Duodenal mucosa (tissue), 2 donors: ENCODE results near the gene DYNLT1.
A peak's percentile ranks its signal among the peaks of the same experiment; 100 is the strongest.

Experiments
- H3K27ac ChIP-seq: one replicate; pipeline ENCODE4 v1.7.0; 2013; ENCODE audit warnings: low read depth, low read length
- H3K27me3 ChIP-seq, 2 donors: one replicate each; pipeline ENCODE4 v1.7.0; 2013; ENCODE audit warnings: low read length in 2 of 2, control low read depth in 1 of 2; ENCODE audit not compliant: insufficient read depth in 2 of 2, control insufficient read depth in 1 of 2
- H3K36me3 ChIP-seq, 2 donors: one replicate each; pipeline ENCODE4 v1.7.0; 2013; ENCODE audit warnings: low read length in 2 of 2, control low read depth in 1 of 2; ENCODE audit not compliant: insufficient read depth in 2 of 2, control insufficient read depth in 1 of 2
- H3K4me1 ChIP-seq, 2 donors: one replicate each; pipeline ENCODE4 v1.7.0; 2013; ENCODE audit warnings: low read length in 2 of 2, control low read depth in 1 of 2; ENCODE audit not compliant: insufficient read depth in 2 of 2, control insufficient read depth in 1 of 2
- H3K4me3 ChIP-seq, 2 donors: one replicate each; pipeline ENCODE4 v1.7.0; 2013; ENCODE audit warnings: low read length in 2 of 2, low read depth in 1 of 2
- H3K9ac ChIP-seq, 2 donors: one replicate each; pipeline ENCODE4 v1.7.0; 2013; ENCODE audit warnings: low read length in 2 of 2, low read depth in 1 of 2
- H3K9me3 ChIP-seq, 2 donors: one replicate each; pipeline ENCODE4 v1.7.0; 2013; ENCODE audit warnings: low read length in 2 of 2, control low read depth in 1 of 2; ENCODE audit not compliant: control insufficient read depth in 1 of 2

DYNLT1 gene

DNA sequence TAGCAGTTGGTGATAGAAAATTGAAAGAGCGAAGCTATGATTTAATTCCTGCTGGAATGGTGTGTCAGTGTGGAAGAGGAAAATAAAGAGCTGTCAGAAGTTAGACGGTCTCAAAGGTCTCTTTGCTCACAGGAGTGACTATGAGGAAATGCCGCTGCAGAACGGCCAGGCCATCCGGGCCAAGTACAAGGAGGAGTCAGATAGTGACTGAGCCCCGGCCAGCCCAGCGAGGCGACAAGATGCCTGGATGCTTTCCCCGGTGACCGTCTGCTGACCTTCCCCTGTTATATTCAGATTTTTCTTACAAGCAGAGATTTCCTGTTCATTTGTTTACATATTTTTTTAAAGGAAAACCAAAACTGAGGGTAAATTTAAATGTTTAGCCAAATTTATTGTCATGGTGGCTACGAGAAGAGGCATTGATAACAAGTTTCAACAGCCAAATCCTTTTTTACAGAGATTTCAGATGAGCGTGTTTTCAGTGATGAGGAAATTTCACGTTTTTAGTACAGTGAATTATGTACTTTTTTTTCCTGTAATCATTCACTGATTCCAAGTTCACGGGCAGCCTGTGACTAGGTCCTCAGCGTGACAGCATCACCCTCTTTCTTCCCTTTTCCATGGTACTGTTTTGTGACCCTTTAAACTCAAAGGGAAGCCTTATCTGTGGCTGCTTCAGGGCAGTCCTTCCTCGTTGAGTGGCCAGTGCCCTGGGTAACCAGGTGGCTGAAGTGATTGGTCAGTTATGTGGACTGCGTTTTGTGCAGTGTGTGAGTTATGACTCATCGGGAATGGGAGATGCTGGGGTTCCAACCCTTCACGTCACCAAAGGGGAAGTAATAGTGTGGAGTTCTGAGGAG is 12.6 kb downstream of the DYNLT1 start:
- H3K9ac ChIP-seq, result no peak overlapping the region

GRCh38 chr6:158630938-158631616 is 13.5 kb downstream of the DYNLT1 start:
- Histone ChIP-seq H3K27ac (peak overlapping the region; percentile 63), H3K9ac (peak overlapping the region in 1 of 2 donors; percentile 12), H3K9me3 (no peaks in the 10 kb centered on the region), H3K4me1 (peaks cover 25 to 28% of the 10 kb centered on the region in 2 donors), H3K27me3 (no peaks in the 10 kb centered on the region), H3K4me3 (peak overlapping the region; percentile 11 to 29), H3K36me3 (peaks cover 23 to 48% of the 10 kb centered on the region in 2 donors)

More for the DNA sequence above, 12.6 kb downstream of the DYNLT1 start:
- Histone ChIP-seq H3K27ac (peak overlapping the region; percentile 63), H3K9me3 (no peaks in the 10 kb centered on the region), H3K4me3 (peak overlapping the region; percentile 11 to 29), H3K36me3 (peaks cover 20 to 48% of the 10 kb centered on the region in 2 donors), H3K27me3 (no peaks in the 10 kb centered on the region), H3K4me1 (peaks cover 25 to 28% of the 10 kb centered on the region in 2 donors)

GRCh38 chr6:158629367-158630221 is 14.9 kb downstream of the DYNLT1 start:
- no peak overlapping the region for H3K27ac ChIP-seq
- peaks cover 25 to 28% of the 10 kb centered on the region in 2 donors for H3K4me1 ChIP-seq
- H3K36me3 ChIP-seq, result peaks cover 21 to 56% of the 10 kb centered on the region in 2 donors
- H3K4me3 ChIP-seq, result no peak overlapping the region
- H3K9me3 ChIP-seq, result no peaks in the 10 kb centered on the region
- no peaks in the 10 kb centered on the region for H3K27me3 ChIP-seq
- no peak overlapping the region for H3K9ac ChIP-seq

DNA sequence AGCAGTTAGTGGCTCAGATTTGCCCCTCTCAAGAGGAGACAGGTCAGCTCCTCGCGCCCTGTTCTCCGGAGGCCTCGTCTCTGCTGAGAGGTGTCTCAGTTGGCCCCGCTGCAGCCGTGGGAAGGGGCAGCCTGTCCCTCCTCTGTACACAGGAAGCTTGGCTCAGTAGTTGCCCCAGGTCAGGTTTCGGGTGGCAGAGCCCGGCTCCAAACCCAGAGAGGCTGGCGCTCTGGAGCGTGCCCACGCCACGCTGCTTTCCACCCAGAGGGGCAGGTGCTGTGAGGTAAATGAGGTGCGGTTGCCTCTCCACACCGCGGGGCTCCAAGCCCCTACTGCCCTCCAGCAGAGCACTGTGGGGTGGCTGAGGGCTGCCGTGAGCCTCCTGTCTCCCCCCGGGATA is 16.0 kb downstream of the DYNLT1 start:
- Histone ChIP-seq H3K9me3 (no peaks in the 10 kb centered on the region), H3K27ac (no peak overlapping the region), H3K36me3 (peaks cover 24 to 62% of the 10 kb centered on the region in 2 donors), H3K4me1 (peaks cover 25 to 28% of the 10 kb centered on the region in 2 donors), H3K9ac (no peak overlapping the region), H3K4me3 (no peak overlapping the region), H3K27me3 (no peaks in the 10 kb centered on the region)

GRCh38 chr6:158627940-158628211 is 16.7 kb downstream of the DYNLT1 start:
- H3K4me3 ChIP-seq, result no peak overlapping the region
- no peaks in the 10 kb centered on the region for H3K9me3 ChIP-seq
- H3K9ac ChIP-seq, result no peak overlapping the region
- no peak overlapping the region for H3K27ac ChIP-seq
- H3K4me1 ChIP-seq, result peaks cover 25% of the 10 kb centered on the region in 2 donors
- peaks cover 24 to 58% of the 10 kb centered on the region in 2 donors for H3K36me3 ChIP-seq
- H3K27me3 ChIP-seq, result no peaks in the 10 kb centered on the region

- H3K36me3 ChIP-seq, result peaks cover 24 to 63% of the 10 kb centered on the region in 2 donors
- no peak overlapping the region for H3K9ac ChIP-seq
- no peak overlapping the region for H3K27ac ChIP-seq
- H3K9me3 ChIP-seq, result no peaks in the 10 kb centered on the region
- H3K27me3 ChIP-seq, result no peaks in the 10 kb centered on the region
- H3K4me1 ChIP-seq, result peaks cover 20 to 25% of the 10 kb centered on the region in 2 donors
- H3K4me3 ChIP-seq, result no peak overlapping the region
Measured at GRCh38 chr6:158627168-158627939, 17.2 kb downstream of the DYNLT1 start.

- Histone ChIP-seq H3K9ac (no peak overlapping the region), H3K4me3 (no peak overlapping the region), H3K4me1 (peaks cover 12 to 18% of the 10 kb centered on the region in 2 donors), H3K36me3 (peaks cover 24 to 71% of the 10 kb centered on the region in 2 donors), H3K9me3 (no peaks in the 10 kb centered on the region), H3K27ac (no peak overlapping the region), H3K27me3 (no peaks in the 10 kb centered on the region)
Measured at GRCh38 chr6:158626360-158627167, 18.0 kb downstream of the DYNLT1 start.

GRCh38 chr6:158625881-158626305 is 18.6 kb downstream of the DYNLT1 start:
- H3K36me3 ChIP-seq, result peaks cover 25 to 73% of the 10 kb centered on the region in 2 donors
- H3K9me3 ChIP-seq, result no peaks in the 10 kb centered on the region
- no peaks in the 10 kb centered on the region for H3K27me3 ChIP-seq
- no peak overlapping the region for H3K27ac ChIP-seq
- H3K4me3 ChIP-seq, result no peak overlapping the region
- H3K9ac ChIP-seq, result no peak overlapping the region
- peaks cover 5 to 11% of the 10 kb centered on the region in 2 donors for H3K4me1 ChIP-seq
